Fibroblast of skin of scalp (primary cell): ENCODE results near the gene KLHL11.
A peak's percentile ranks its signal among the peaks of the same experiment; 100 is the strongest.
"Not testable (repeated sequence)": the region's sequence is repeated elsewhere in the genome, so short reads cannot be mapped to it uniquely, and the experiment has no call there.

Experiments used
- DNase-seq: peaks from one replicate; pipeline ENCODE4 v3.0.0-alpha.2; 2013

The KLHL11 gene

DNA sequence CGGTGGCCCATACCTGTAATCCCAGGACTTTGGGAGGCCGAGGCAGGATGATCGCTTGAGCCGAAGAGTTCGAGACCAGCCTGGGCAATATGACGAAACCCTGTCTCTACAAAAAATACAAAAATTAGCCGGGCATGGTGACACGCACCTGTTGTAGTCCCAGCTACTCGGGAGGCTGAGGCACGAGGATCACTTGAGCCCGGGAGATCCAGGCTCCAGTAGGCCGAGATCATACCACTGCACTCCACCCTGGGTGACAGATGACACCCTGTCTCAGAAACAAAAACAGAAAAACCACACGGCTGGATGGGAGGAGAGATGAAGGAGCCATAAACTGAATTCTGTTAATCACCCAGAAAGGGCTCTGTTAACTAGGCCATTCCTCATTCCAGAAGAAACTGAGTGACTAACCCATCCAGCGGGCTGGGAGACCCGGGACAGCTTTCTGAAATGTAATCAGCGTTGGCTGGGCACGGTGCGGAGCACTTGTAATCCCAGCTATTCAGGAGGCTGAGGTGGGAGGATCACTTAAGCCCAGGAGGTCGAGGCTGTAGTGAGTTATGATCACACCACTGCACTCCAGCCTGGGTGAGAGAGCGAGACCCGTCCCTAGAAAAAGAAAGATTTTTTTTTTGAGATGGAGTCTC lies 28.6 kb downstream of the KLHL11 start:
- DNase-seq = peak; percentile 26

DNA sequence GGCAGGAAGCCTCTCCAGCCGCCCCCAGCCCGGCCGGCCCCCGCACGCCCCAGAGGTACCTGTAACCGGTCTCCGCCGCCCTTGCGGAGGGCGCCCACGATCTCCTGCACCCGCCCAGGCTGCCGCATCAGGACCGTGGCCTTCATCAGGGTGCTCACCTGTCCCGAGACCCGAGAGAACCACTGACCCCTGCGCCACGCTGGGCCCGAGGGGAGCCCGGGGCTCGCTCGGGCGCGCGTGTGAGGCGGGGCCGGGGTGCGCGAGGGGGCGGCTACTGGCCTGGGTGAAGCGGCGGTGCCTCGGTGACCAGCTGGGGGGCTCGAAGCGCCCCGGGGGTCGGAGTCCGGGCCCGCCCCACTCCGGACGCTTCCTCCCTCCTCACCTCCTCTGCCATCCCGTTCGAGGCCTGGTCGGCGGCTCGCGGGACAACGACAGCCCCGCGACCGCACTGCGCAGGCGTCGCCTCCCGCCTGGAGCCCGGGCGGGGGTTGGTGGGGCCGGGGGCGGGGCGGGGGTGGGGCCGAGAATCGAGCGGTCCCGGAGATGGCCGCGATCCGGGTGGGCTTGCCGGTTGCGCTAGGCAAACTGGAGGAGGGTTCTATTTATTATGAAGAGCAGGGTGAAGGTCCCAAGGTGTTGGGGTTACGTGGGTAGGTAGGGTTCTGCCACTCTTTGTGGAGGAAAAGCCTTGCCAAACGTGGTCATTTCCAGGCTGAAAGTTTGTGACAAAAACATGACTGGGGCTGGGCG lies 29.2 kb downstream of the KLHL11 start, which contains the start of gene NT5C3B:
TSS of gene NT5C3B (minus strand) at position 433 of the 750 bp plus-strand sequence. CDS start at position 394, 39 bp downstream.
- DNase-seq = peak; percentile 65

DNA sequence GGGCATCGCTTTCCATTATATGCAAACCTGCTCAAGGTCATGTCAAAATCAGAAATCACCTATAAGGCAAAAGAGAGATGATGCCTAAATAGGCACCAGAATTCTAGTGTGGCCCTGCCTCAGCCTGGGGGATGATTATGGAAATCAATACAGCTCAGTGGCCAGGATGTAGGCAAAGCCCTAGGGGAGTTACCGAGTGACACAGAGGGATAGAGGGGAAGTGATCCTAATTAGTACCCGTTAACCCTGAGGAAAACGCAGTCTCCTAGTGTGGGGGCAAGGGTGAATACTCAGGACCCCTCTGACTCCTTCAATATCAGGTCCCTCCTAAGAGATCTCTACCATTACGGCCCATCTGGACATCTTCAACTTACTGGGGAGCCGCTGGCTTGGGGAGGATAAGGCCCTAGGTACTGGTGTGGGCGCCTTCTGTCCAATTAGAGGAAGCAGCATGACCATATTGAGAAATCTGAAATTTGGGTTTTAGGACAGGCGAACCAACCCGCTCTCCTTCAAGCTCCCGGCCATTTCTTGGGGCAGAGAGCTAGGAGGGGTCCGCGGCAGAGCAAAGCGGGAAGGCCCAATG lies 29.9 kb downstream of the KLHL11 start:
- no peak for DNase-seq

DNA sequence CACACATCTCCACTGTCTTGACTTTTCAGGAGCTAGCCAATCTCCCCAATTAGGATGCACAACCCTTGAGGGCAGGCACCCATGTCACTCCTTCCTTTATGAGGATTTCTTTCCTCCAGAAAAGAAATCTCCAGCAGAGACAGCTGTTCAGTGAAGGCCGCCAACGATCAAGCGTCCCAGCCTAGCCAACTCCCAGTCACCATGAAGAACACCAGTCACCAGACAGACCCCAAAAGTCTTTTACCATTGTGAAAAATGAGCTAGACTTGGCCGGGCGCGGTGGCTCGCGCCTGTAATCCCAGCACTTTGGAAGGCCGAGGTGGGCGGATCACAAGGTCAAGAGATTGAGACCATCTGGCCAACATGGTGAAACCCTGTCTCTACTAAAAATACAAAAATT lies 35.3 kb downstream of the KLHL11 start:
- DNase-seq = not testable (repeated sequence)

DNA sequence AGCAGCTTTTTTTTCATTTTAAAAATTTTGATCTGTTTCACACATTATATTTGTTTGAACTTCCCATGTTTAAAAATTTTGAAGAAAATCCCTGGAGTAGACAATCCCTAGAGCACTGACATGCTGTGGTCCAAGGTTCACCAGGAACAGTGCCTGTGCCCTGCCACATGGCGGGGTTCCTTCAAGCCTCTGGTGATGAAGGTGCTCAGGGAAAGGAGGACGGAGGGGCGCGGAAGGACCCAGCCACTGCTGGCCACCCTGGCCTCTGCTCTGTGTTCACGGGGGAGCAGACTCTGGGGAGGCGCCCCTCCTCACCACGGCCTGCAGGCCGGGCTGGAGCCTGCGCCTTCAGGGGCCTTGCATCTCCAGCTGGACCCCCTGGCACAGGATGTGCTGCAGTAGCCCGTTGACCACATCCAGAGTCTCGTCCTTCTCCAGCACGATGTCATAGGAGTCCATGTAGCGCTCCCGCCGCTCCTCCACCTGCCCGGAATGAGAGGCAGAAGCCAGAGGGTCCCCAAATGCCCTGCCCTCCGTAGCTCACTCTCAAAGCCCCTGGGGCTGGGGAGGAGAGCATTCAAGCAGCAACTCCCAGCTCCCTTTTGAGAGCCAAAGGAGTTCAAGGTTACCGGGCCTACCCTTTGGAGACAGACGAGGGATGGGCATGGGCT lies 39.9 kb downstream of the KLHL11 start:
- DNase-seq = no peak

DNA sequence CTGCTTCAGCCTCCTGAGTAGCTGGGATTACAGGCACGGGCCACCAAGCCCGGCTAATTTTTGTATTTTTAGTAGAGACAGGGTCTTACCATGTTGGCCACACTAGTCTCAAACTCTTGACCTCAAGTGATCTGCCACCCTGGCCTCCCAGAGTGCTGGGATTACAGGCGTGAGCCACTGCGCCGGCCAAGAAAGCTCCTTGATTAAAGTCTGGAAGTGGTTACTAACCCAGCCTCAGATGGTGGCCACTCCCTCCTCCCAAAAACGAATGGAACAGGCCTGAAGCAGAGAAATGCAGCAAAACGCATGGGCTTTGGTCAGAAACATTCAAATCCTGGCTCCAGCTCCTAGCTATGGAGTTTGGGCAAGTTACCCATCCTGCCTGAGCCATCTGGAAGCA lies 41.1 kb downstream of the KLHL11 start:
- no peak for DNase-seq

DNA sequence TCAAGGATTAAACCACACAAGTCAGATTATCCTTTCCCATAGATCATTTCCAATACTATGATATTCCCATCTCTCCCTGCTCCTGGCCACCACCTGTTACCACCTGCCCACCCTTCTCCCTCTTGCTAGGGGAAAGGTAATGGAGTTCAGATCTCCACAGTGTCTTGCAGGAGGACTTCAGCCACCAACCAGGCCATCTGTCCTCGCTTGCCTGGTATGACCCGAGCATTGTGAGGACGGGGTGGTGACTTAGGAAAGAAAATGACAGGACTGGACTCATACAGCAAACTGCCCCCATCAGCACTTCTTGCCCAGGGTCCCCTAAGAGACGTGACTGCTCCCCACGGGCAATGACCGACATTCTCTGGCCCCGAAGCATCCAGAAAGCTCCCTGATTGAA lies 41.6 kb downstream of the KLHL11 start:
- DNase-seq = no peak

DNA sequence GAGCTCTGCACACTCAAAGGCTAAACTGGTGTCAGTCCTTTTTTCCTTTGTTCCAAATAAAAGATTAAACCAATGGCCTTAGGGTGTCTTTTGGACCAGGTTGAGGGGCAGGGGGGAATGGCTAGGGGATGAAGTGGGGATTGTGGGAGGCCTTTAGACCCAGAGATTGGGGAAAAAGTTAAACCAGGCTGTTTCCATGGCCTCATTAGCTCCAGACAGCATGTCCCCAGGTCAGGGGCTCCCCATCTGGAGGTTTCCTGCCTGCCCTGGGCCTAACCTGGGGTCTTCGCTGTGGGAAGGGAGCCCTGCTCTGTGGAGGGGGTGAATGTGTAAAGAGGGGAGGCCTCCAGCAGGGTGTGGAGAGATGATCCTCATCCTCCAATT lies 42.1 kb downstream of the KLHL11 start:
- no peak for DNase-seq

DNA sequence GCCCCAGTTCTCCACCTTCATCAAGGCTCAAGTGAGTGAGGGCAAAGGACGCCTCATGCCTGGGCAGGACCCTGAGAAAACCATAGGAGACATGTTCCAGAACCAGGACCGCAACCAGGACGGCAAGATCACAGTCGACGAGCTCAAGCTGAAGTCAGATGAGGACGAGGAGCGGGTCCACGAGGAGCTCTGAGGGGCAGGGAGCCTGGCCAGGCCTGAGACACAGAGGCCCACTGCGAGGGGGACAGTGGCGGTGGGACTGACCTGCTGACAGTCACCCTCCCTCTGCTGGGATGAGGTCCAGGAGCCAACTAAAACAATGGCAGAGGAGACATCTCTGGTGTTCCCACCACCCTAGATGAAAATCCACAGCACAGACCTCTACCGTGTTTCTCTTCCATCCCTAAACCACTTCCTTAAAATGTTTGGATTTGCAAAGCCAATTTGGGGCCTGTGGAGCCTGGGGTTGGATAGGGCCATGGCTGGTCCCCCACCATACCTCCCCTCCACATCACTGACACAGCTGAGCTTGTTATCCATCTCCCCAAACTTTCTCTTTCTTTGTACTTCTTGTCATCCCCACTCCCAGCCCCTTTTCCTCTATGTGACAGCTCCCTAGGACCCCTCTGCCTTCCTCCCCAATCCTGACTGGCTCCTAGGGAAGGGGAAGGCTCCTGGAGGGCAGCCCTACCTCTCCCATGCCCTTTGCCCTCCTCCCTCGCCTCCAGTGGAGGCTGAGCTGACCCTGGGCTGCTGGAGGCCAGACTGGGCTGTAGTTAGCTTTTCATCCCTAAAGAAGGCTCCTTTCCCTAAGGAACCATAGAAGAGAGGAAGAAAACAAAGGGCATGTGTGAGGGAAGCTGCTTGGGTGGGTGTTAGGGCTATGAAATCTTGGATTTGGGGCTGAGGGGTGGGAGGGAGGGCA lies 42.7 kb downstream of the KLHL11 start:
- DNase-seq = no peak

DNA sequence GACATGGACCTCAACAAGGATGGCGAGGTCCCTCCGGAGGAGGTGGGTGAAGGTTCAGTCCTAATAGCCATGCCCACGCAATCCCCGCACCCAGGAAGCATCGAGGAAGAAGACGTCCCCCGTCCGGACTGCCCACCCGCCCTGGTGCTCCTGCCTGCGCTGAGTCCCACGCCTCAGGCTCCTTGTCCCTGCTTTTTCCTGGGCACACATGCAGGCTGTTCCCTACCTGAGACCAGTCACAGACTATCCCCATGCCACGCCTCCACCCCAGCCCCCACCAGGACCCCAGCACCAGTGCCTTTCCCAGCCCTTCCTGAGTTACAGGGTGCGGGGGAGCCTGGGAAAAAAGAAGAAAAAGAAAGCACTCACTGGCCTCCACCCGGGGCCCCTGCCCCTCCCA lies 43.4 kb downstream of the KLHL11 start:
- no peak for DNase-seq

DNA sequence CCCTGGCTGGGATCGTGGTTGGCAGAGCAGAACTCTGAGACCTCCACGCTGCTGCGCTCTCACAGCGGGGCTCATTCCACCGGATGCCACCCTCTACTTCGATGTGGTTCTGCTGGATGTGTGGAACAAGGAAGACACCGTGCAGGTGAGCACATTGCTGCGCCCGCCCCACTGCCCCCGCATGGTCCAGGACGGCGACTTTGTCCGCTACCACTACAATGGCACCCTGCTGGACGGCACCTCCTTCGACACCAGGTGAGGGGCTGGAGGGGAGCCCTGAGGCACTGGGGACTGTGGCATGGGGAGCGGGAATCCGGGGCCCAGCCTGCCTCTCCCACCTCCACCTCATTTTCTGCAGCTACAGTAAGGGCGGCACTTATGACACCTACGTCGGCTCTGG lies 47.2 kb downstream of the KLHL11 start:
- no peak for DNase-seq

DNA sequence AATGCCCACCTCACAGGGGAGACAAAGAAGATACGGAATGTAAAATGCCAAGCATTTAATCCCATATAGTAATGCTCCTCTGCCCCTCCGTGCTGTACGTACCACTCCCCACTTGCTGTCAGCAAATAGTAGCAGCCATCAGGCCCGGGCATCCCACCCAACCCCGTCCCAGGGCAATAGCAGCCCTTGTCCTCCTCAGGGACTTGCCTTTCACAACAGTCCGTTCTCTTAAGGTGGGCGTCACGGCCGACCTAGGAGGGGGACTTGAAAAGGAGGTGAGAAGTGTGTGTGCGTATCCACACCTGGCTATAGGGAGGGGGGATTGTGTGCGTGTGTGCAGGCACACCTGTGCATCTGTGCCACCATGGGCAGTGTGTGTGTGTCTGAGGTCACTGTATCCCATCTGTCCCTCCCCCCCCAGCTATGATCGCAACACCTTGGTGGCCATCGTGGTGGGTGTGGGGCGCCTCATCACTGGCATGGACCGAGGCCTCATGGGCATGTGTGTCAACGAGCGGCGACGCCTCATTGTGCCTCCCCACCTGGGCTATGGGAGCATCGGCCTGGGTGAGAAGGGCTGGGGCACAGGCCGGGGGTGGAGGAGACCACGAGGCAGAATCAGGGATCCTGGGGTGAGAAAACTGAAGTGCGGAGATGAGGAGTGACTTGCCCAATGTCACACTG lies 48.4 kb downstream of the KLHL11 start:
- no peak for DNase-seq

DNA sequence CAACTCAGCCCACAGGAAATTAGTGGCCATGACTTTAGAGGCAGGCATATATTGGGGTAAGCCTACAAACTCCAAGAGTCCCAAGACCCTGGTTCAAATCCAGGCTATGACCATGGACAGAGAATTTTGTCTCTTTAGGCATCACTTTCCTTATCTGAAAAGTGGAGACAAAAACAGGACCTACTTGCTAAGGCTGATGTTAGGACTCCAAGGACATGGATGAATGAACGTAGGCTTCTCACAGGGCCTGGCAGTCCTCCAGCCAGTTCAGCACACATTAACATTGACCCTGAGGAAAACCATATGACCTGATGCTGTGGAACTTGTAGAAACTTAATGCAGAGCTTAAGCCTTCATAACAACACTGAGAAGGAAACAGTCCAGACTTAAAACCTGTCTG lies 51.0 kb downstream of the KLHL11 start:
- DNase-seq = no peak

DNA sequence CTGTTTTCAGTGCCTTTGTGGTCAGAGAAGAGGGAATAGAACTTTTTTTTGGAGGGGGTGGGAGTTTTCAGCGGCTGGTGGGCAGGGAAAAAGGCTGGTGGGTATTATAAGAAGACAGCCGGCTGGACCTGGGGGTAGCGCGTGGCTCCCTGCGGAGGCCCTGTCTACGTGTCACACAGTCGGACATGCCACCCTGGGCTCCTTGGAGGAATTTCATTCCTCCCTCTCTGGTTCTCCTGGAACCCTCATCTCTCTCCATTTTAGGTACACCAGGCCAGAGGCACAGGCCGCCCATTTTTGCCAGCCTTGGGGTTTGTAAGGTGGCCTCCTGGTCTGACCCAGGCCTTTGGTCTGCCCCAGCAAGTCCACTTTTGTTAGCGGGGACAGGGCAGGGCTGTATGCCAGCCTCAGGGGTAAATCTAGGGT lies 51.5 kb downstream of the KLHL11 start:
- peak; percentile 42 for DNase-seq

DNA sequence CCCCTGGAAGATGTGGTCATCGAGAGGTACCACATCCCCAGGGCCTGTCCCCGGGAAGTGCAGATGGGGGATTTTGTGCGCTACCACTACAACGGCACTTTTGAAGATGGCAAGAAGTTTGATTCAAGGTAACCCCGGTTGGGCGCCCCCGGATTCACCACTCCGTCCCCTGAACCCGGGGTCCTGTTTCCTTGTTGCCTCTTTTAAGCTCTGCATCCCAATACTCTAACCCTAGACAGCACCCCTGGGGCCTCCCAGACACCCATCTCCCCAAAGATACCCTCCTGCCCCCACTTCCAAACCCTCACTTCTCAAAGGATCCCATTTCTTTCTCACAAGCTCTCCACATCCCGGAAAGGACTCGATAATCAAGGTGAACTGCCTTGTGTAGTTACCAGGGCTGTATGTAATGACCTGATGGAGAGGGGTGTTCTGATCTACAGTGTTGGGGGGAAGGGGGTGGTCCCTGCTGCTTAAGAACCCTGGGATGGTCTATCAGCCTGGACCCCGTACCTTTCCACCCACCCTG lies 52.0 kb downstream of the KLHL11 start:
- DNase-seq = no peak

DNA sequence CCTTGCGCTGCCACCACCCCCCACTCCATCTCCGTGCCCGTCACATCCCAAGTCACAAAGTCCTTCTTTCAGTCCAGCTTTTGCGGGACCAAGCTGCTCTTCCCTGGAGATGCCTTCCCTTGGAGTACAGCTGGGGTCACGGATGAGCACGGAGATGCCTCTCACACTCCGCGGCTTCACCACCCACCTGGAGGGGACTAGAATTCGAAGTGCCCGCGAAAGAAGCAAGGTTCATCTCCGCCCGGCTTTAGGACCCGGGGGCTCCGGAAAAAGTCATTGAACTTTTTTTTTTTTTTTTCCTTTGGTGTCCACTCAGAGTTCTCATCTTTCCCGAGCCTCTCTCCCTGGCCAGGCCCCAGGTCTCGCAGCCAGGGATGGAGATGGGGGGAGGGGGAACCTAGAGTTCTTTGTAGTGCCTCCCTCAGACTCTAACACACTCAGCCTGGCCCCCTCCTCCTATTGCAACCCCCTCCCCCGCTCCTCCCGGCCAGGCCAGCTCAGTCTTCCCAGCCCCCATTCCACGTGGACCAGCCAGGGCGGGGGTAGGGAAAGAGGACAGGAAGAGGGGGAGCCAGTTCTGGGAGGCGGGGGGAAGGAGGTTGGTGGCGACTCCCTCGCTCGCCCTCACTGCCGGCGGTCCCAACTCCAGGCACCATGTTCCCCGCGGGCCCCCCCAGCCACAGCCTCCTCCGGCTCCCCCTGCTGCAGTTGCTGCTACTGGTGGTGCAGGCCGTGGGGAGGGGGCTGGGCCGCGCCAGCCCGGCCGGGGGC lies 52.7 kb downstream of the KLHL11 start, which contains the start of gene FKBP10:
TSS of gene FKBP10 (plus strand) at position 624 of the 771 bp plus-strand sequence. CDS start at position 655, 31 bp downstream.
- DNase-seq = peak; percentile 95

DNA sequence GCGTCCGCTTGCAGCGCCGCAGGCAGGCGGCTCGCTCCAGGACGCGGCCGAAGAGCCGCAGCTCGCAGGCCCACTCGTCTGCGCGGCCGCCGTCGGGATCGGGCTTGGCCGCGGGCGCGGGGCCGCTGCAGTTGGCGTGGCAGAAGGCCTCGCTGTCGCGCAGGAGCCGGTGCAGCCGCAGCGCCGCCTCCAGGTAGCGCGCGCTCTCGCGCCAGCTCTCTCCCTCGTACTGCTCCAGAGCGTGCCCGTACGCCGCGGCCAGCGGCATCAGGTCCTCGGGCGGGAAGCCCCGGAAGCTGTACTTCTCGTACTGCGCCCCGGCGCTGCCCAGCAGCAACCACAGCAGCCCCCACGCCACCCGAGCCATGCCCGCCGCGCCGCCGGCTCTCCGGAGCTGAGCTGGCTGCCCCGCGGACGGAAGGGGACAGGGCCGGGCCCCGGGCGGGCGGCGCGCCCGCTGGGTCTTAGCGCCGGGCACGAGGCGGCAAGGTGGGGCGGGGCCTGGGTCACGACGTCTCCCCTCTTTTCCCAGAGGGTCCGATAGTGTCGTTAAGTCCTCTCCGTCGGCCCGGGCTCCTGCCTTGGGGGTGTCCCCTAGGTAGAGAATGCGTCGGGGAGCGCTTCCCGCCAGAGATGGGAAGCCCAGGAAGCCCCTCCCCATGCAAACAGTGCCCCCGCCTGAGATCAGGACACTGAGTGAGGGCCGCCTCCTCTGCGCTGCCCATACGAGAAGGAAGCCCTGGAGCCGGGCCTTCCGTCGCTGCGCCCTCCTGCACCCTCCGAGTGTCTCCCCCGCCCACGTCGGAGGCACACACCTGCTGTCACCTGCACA lies 53.5 kb downstream of the KLHL11 start, which contains the start of gene P3H4:
TSS of gene P3H4 (minus strand) at position 401 of the 832 bp plus-strand sequence. CDS start at position 367, 34 bp downstream.
- peak; percentile 80 for DNase-seq

DNA sequence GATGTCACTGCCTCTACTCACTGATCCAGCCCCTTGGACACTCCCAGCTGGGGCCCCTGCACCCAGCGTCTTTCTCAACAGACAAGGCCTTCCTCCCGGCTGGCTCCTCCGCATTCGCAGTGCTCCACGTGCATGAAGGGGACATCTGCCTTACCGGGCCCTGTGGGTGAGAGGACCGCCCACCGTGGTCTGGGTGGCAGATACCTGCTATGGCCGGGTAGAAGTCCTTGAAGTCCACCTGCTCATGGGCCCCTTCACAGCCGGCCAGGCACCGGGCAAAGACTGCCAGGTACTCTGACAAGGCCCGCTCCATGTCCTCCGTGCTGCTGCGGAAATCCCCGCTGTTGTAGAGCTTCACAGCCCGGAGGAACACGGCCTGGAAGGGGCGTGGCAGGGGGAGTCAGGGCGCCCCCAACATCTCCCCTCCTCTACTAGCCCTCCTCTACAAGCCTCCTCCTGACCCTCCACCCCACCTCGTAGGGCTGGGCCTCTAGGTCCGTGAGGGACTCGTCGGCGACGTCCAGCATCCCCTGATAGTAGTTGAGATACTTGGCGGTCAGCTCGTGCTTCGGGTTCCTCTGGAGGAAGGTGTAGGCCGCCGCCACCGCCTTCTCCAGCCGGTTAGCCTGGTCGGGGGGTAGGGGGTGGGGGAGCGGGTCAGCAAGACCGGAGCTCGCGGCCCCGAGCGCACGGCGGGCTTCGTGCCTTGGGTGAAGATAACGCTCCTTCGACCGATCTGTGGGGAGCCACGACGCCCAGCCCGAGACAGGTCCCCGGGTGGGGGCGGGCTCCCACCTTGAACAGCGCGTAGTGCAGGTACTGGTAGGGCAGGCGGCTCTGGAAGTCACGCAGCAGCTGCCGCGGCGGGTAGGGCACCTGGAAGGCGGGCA lies 54.3 kb downstream of the KLHL11 start:
- no peak for DNase-seq
